ENCODE results near the gene PRRX1.

GRCh38 chr1:170714938-170715337 lies 51.0 kb downstream of the PRRX1 start:
- no peak for TF ChIP-seq POLR2A (IDR thresholded peaks at IDR 0.05; ENCODE audit: low read length)
- no peak for TF ChIP-seq GATA1 (IDR thresholded peaks at IDR 0.05; ENCODE audit: low read depth, low read length)

Data from erythroblast (primary cell).